A204.1 (cell line): Measurements from ENCODE around the gene FER1L5.

ENCODE experiments used
- FAIRE-seq: peaks from 2 replicates; lab custom pipeline; 2012; peaks lifted over from hg19 to GRCh38; lab: Jason Lieb, UNC

Gene FER1L5

GRCh38 chr2:96751800-96752199 is 109.2 kb downstream of the FER1L5 start:
- no peak for FAIRE-seq

- FAIRE-seq, result no peak
Observed at GRCh38 chr2:96753661-96754282, 111.2 kb downstream of the FER1L5 start.

GRCh38 chr2:96754317-96754716 is 111.8 kb downstream of the FER1L5 start:
- FAIRE-seq, result no peak
